OCI-LY7 (cell line): ENCODE measurements around the gene AKR1C8. TPM values are rescaled to one million over a fixed set of nuclear protein-coding genes. Genes with fewer than 3 reads are reported as not detected.

Experiments used
- BruUV-seq: library from RNA; stranded (reverse); fragments of 400-500 nt; replicated peaks from 2 replicates; lab custom pipeline; 2021; lab: Mats Ljungman, UMichigan
- CTCF ChIA-PET: fragments of 300-600 bp; sonication (Branson Sonifier 250); formaldehyde crosslinking; loops from one replicate; lab custom pipeline; 2022; ENCODE audit warnings: antibody characterized with exemption; ENCODE audit not compliant: unreplicated experiment; lab: Charles Lee
- POLR2A ChIA-PET: fragments of 300-600 bp; sonication (Branson Sonifier 250); formaldehyde crosslinking; loops from one replicate; lab custom pipeline; 2022; ENCODE audit warnings: antibody characterized with exemption; lab: Charles Lee
- DNase-seq: peaks from one replicate; pipeline ENCODE4 v3.0.0-alpha.2; 2015; ENCODE audit warnings: low spot score
- H2AFZ ChIP-seq: fragments of 200-600 bp; sonication (generic), shearing (Covaris generic); 2 replicates; pipeline ENCODE4 v1.6.1; 2014; ENCODE audit warnings: mild to moderate bottlenecking, antibody characterized with exemption, low read length, moderate library complexity
- H3K27ac ChIP-seq: fragments of 200-600 bp; sonication (generic); 2 replicates; pipeline ENCODE4 v1.5.1; 2014; ENCODE audit warnings: mixed run types, low read depth, mild to moderate bottlenecking, moderate library complexity, low read length, inconsistent platforms; ENCODE audit not compliant: poor library complexity, severe bottlenecking
- H3K36me3 ChIP-seq: fragments of 200-600 bp; sonication (generic); 2 replicates; pipeline ENCODE4 v1.6.1; 2014; ENCODE audit warnings: mild to moderate bottlenecking, antibody characterized with exemption, low read length, moderate library complexity, mixed read lengths; ENCODE audit not compliant: insufficient read depth
- H3K4me1 ChIP-seq: fragments of 200-600 bp; sonication (generic); 2 replicates; pipeline ENCODE4 v1.5.1; 2014; ENCODE audit warnings: mild to moderate bottlenecking, low read length; ENCODE audit not compliant: insufficient read depth, poor library complexity, severe bottlenecking
- H3K4me2 ChIP-seq: fragments of 200-600 bp; sonication (generic); 2 replicates; pipeline ENCODE4 v1.6.1; 2014; ENCODE audit warnings: mild to moderate bottlenecking, low read length
- H3K4me3 ChIP-seq: fragments of 200-600 bp; sonication (generic); 2 replicates; pipeline ENCODE4 v1.5.1; 2014; ENCODE audit warnings: mild to moderate bottlenecking, low read depth, low read length; ENCODE audit not compliant: poor library complexity, severe bottlenecking
- H3K79me2 ChIP-seq: fragments of 200-600 bp; sonication (generic); 2 replicates; pipeline ENCODE4 v1.6.1; 2016; ENCODE audit warnings: low read depth, mild to moderate bottlenecking, low read length, moderate library complexity, mixed read lengths; ENCODE audit not compliant: insufficient read depth
- H3K9me2 ChIP-seq: fragments of 200-600 bp; sonication (generic); 2 replicates; pipeline ENCODE4 v1.6.1; 2016; ENCODE audit warnings: mild to moderate bottlenecking, low read length, mixed read lengths; ENCODE audit not compliant: insufficient read depth
- H3K9me3 ChIP-seq: fragments of 200-600 bp; sonication (generic); 2 replicates; pipeline ENCODE4 v1.6.1; 2014; ENCODE audit warnings: mild to moderate bottlenecking, mixed run types, low read length, mixed read lengths
- H4K20me1 ChIP-seq: fragments of 200-600 bp; sonication (generic); 2 replicates; pipeline ENCODE4 v1.6.1; 2014; ENCODE audit warnings: mild to moderate bottlenecking, antibody characterized with exemption, low read length, moderate library complexity, mixed read lengths; ENCODE audit not compliant: insufficient read depth
- CTCF ChIP-seq: fragments of 200-600 bp; sonication (generic); conservative IDR thresholded peaks from 2 replicates; pipeline ENCODE4 v1.5.1; 2014; ENCODE audit warnings: mild to moderate bottlenecking, antibody characterized with exemption, low read length, moderate library complexity, mixed read lengths
- EZH2phosphoT487 ChIP-seq: fragments of 200-600 bp; sonication (generic); IDR thresholded peaks from 2 replicates; pipeline ENCODE4 v1.6.1; 2018; ENCODE audit warnings: low read depth, borderline replicate concordance, mild to moderate bottlenecking, mixed run types, antibody characterized with exemption, low read length, moderate library complexity, mixed read lengths
- intact Hi-C: fragments of 100-400 bp; cut with micrococcal nuclease; formaldehyde crosslinking; loops from one replicate; pipeline ENCODE4 v1.10.0; 2022; ENCODE audit not compliant: unreplicated experiment
- total RNA-seq, 2 experiments: library from RNA; depleted of rRNA in 1 of 2; stranded (reverse); fragments of >200 nt in 1 of 2; shearing (Covaris generic) in 1 of 2; gene quantifications; 2 replicates each; pipeline ENCODE4 v1.2.3, GENCODE V29; 2014 to 2022

AKR1C8 gene
- total RNA-seq, 2 experiments from 2014 or later: not detected

GRCh38 chr10:5195727-5196374, 10.9 kb upstream of the AKR1C8 start:
- no TSS peak for BruUV-seq

GRCh38 chr10:5194431-5194830, 9.5 kb upstream of the AKR1C8 start:
- BruUV-seq: no TSS peak
- Histone ChIP-seq H2AFZ (no peak overlapping the region), H3K27ac (no peak overlapping the region), H3K36me3 (no peaks in the 10 kb centered on the region), H3K9me3 (no peaks in the 10 kb centered on the region), H3K4me3 (no peak overlapping the region), H3K79me2 (no peaks in the 10 kb centered on the region), H3K4me2 (no peak overlapping the region), H3K9me2 (no peaks in the 10 kb centered on the region), H4K20me1 (no peaks in the 10 kb centered on the region), H3K4me1 (no peaks in the 10 kb centered on the region)
- POLR2A ChIA-PET: interaction anchor here (0.6 kb wide), 1 partner anchor 1649 kb away, joined by 3 read pairs; no protein-coding TSS in a partner anchor
- intact Hi-C loops: no loop called here
- TF ChIP-seq CTCF: no peak
- CTCF ChIA-PET: no interaction called here
- no peak for DNase-seq

More at GRCh38 chr10:5195727-5196374, 10.9 kb upstream of the AKR1C8 start:
- Histone ChIP-seq H3K27ac (no peak overlapping the region), H4K20me1 (no peaks in the 10 kb centered on the region), H3K9me2 (no peaks in the 10 kb centered on the region), H3K4me2 (no peak overlapping the region), H3K4me1 (no peaks in the 10 kb centered on the region), H2AFZ (no peak overlapping the region), H3K79me2 (no peaks in the 10 kb centered on the region), H3K9me3 (no peaks in the 10 kb centered on the region), H3K36me3 (no peaks in the 10 kb centered on the region), H3K4me3 (no peak overlapping the region)
- CTCF ChIA-PET: no interaction called here
- POLR2A ChIA-PET: interaction anchor here (0.6 kb wide), 1 partner anchor 79 kb away, joined by 5 read pairs; no protein-coding TSS in a partner anchor
- no peak for DNase-seq
- TF ChIP-seq EZH2phosphoT487 (no peak), CTCF (no peak)
- intact Hi-C loops: no loop called here

GRCh38 chr10:5188358-5188757, 3.4 kb upstream of the AKR1C8 start:
- Histone ChIP-seq H4K20me1 (no peaks in the 10 kb centered on the region), H3K9me2 (no peaks in the 10 kb centered on the region), H2AFZ (no peak overlapping the region), H3K4me3 (no peak overlapping the region), H3K4me1 (no peaks in the 10 kb centered on the region), H3K36me3 (no peaks in the 10 kb centered on the region), H3K4me2 (no peak overlapping the region), H3K27ac (no peak overlapping the region), H3K79me2 (no peaks in the 10 kb centered on the region), H3K9me3 (no peaks in the 10 kb centered on the region)
- DNase-seq: no peak
- BruUV-seq: no TSS peak
- intact Hi-C loops: no loop called here
- CTCF ChIA-PET: no interaction called here
- no peak for TF ChIP-seq EZH2phosphoT487
- no peak for TF ChIP-seq CTCF
- POLR2A ChIA-PET: no interaction called here
